Measurements from ENCODE around the gene CIRBP. TPM values are rescaled to one million over a fixed set of nuclear protein-coding genes. Genes with fewer than 3 reads are reported as not detected.

CIRBP gene
- total and polyA plus RNA-seq, 9 donors: 602 to 1,254 (median 855) TPM

DNA sequence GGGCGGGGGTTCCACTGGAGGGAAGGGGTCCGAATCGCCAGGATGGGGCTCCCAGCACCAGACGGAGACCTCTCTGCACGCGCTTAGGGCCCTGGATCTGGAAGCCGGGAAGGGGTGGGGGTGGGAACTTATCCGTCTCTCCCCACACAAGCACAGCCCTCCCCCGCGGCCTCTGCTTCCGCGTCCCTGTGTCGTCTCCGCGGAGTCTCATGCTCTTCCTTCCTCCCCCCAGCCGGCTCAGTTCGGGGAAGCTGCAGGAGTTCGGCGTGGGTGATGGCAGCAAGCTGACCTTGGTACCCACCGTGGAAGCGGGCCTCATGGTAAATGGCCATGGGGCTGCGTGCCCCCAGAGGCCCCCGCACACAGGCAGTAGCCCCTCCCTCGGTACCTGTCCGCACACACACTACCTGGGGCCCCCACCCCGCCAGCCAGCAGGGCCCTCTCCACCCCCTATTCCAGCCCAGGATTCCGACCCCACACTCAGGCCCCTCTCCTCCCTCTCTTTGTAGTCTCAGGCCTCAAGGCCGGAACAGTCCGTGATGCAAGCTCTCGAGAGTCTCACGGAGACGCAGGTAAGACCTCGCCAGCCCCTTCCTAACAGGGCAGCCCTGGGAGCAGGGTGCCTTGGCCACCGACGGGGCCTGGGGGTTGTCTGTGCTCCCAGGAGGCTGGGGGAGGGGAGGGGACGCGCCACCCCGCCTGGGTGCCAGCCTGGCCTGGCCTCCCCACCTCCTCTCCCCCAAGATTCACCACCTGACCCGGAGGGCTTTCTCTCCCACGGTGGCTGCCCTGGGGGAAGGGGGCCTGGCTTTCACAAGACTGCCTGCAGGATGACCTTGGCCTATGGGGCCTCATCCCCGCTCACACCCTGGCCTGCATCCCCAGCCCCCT lies 17.6 kb upstream of the CIRBP start:
- Histone ChIP-seq H3K4me3 (peak overlapping the region; percentile 65), H3K9me3 (no peaks in the 10 kb centered on the region), H3K4me1 (ENCODE audit: insufficient read depth) (peaks cover 22% of the 10 kb centered on the region), H3K36me3 (no peaks in the 10 kb centered on the region), H3K27me3 (no peaks in the 10 kb centered on the region), H3K27ac (peak overlapping the region; percentile 87 to 89)
- intact Hi-C loops (cut with DNase I): no loop called here
- TF ChIP-seq POLR2A (IDR thresholded peaks at IDR 0.05) (no peak), EP300 (IDR thresholded peaks at IDR 0.05) (no peak)
- TF ChIP-seq, protein P1, sequence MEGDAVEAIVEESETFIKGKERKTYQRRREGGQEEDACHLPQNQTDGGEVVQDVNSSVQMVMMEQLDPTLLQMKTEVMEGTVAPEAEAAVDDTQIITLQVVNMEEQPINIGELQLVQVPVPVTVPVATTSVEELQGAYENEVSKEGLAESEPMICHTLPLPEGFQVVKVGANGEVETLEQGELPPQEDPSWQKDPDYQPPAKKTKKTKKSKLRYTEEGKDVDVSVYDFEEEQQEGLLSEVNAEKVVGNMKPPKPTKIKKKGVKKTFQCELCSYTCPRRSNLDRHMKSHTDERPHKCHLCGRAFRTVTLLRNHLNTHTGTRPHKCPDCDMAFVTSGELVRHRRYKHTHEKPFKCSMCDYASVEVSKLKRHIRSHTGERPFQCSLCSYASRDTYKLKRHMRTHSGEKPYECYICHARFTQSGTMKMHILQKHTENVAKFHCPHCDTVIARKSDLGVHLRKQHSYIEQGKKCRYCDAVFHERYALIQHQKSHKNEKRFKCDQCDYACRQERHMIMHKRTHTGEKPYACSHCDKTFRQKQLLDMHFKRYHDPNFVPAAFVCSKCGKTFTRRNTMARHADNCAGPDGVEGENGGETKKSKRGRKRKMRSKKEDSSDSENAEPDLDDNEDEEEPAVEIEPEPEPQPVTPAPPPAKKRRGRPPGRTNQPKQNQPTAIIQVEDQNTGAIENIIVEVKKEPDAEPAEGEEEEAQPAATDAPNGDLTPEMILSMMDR (IDR thresholded peaks at IDR 0.05): no peak
- DNase-seq: peak; percentile 66 to 77 (median 74)
- WGBS, 3 donors: 5 to 7% (median 5%) methylated on average over 37 to 41 of the region's 41 CpGs

DNA sequence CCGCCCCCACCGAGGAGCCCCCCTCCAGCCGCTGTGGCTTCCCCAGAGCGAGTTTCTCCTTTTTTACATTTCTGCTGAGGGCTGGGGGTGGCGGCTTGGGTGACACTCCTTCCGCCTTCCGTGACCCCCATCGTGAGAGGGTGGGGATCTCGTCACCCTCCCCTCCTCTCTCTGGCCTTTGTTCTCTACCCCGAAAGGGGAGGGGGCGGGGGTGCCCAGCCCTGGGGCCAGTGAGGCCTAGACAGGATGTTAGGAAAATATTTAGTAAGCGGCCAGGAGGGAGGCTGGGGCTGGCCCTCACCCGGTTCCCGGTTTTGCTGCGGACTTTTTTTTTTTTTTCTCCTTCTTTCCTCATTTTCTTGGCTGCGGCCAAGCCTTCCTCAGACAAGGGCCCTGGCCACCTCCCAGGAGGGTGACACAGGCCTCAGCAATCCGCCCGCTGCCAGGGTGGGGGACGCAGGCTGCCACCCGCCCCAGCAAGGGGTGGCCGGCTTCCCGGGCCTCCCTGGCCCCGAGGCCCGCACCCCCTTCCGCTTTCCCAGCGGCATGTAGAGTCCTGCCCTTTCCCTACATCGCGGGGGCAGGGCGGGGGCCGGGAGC lies 16.8 kb upstream of the CIRBP start:
- peak; percentile 48 for TF ChIP-seq EP300 (IDR thresholded peaks at IDR 0.05)
- TF ChIP-seq, protein P1 (IDR thresholded peaks at IDR 0.05): no peak
- Histone ChIP-seq H3K27ac (peak overlapping the region; percentile 87 to 89), H3K36me3 (no peaks in the 10 kb centered on the region), H3K4me3 (peak overlapping the region; percentile 65), H3K27me3 (no peaks in the 10 kb centered on the region), H3K9me3 (no peaks in the 10 kb centered on the region), H3K4me1 (ENCODE audit: insufficient read depth) (peaks cover 22% of the 10 kb centered on the region)
- DNase-seq: peak in 4 of 5 donors; percentile 90 to 94 (median 91)
- intact Hi-C loops (cut with DNase I): no loop called here
- WGBS, 3 donors: 1 to 2% (median 1%) methylated on average over 26 to 30 of the region's 30 CpGs

DNA sequence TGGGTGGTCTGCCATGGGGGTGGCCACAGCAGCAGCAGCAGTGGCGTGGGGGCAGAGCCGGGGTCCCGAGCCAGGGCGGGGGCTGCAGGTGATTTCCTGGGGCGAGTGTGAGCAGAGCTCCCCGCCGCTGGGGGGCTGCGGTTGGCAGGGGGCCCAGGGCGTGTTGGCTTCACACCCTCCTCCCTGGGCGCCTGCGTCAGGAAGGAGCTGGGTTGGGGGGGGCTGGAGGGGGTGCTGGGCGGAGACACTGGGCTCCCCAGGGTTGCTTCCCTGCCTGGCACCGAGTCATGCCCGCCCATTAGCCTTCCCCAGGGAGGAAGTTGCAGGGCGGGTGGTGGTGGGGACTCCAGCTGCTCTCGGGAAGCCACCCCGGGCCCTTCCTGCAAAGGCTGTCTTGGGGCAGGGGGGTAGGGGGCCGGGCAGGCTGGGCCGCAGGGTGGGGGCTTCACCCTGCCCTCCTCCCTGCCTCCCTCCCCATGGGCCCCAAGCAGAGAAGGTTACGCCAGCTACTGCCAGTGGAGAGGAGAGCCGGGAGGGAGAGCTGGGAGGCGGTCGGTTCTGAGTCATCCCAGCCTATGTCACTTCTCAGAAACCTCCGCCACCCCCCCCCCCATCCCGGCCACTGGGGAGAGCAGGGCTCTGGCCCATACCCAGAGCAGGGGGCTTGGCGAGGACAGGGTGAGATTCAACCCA lies 16.2 kb upstream of the CIRBP start:
- Histone ChIP-seq H3K4me1 (ENCODE audit: insufficient read depth) (peaks cover 23% of the 10 kb centered on the region), H3K9me3 (no peaks in the 10 kb centered on the region), H3K27ac (peak overlapping the region; percentile 87 to 89), H3K4me3 (peak overlapping the region; percentile 65), H3K27me3 (no peaks in the 10 kb centered on the region), H3K36me3 (no peaks in the 10 kb centered on the region)
- intact Hi-C loops (cut with DNase I): no loop called here
- WGBS, 3 donors: 1% methylated on average over 12 to 26 of the region's 26 CpGs
- TF ChIP-seq POLR2A (IDR thresholded peaks at IDR 0.05) (no peak), EP300 (IDR thresholded peaks at IDR 0.05) (peak; percentile 12)
- TF ChIP-seq, protein P1 (IDR thresholded peaks at IDR 0.05): peak in 1 of 3 donors; percentile 31
- DNase-seq: peak; percentile 90 to 95 (median 91)

DNA sequence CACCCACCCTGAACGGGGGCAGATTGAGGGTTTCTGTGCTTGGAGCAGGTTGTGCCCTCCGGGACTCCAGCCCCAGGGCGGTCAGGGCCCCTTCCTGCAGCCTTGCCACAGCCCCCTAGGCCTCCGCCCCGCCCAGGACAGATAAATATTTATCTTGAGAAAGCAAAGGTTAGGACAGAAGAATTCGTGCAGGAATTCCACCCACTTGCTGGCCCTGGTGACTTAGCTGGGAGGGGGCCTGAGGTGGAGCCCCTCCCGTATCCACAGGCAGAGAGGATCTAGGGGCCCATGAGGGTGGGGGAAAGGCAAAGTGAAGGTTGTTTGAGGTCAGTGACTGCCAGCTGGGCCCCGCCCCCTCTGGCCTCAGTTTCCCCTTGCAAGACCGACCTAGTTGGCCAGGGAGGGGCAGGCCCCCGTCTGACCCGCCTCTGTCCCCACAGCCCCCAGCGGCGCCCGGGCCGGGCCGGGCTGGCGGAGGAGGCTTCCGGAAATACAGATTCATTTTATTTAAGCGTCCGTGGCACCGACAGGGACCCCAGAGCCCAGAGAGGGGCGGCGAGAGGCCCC lies 15.5 kb upstream of the CIRBP start:
- Histone ChIP-seq H3K4me3 (peak overlapping the region; percentile 65), H3K27me3 (no peaks in the 10 kb centered on the region), H3K27ac (peak overlapping the region; percentile 87 to 89), H3K36me3 (no peaks in the 10 kb centered on the region), H3K4me1 (ENCODE audit: insufficient read depth) (peaks cover 27% of the 10 kb centered on the region), H3K9me3 (no peaks in the 10 kb centered on the region)
- intact Hi-C loops (cut with DNase I): no loop called here
- TF ChIP-seq POLR2A (IDR thresholded peaks at IDR 0.05) (no peak), EP300 (IDR thresholded peaks at IDR 0.05) (no peak)
- TF ChIP-seq, protein P1 (IDR thresholded peaks at IDR 0.05): no peak
- 16 to 40% (median 40%) methylated on average over 10 to 23 of the region's 23 CpGs for WGBS, 3 donors
- DNase-seq: peak in 1 of 5 donors; percentile 75
